ENCODE results near the gene ESCO1.

Gene ESCO1

GRCh38 chr18:21486905-21487437, 113.5 kb downstream of the ESCO1 start:
- DNase-seq (ENCODE audit: low spot score) = no peak

DNA sequence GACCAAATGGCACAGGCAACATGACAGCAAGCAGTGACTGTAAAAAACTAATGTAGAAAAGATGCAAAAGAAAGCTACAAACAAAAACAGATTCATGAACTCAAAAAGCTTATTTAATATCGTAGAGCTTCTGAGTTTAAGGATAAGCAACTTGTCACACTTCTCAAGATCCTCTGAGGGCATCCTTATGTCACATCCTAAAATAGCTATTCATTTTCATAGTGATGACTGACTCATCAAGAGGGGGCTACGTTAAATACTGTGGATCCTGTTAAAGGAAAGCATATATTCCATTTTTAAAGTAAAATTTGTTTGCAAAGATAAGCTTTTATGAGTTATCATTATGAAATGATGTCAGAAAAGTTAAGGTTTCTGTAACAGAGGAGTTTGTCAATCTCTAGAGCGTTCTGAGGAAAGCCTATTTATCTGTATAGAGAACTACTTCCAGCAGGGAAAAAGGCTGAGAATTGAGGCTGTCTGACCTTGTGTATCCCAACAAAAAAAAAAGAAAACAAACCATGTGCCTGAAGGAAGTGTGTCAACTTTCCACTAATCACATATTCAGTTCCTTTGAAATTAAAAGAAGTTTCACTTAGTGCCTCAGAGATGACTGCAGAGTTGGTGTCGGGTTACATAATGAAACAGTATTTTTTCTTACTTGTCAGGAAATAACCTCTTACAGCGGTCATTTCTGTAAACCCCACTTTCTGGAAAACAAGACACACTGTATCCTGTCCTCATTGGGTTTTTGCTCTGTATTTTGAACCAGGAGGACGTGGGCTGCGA, 115.5 kb downstream of the ESCO1 start:
- DNase-seq (ENCODE audit: low spot score) = no peak

DNA sequence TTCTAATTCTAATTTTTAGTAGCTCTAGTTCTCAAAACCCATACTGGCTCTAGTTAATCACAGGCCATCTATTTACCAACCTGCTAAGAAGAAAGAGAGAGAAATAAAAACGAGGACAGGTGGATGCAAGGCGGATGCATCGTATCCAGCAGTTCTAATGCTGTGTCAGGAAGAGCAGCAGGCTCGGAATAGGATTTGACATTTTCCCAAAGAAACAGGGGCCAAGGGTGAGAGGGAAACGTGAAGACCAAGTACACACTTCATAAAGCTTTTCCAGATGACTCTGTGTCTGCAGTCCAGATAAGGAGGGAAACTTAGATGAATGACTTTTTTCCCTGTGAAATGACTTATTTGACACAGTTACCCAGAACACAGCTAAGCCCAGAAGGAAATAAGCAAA, 117.5 kb downstream of the ESCO1 start:
- no peak for DNase-seq (ENCODE audit: low spot score)

GRCh38 chr18:21481739-21482138, 118.8 kb downstream of the ESCO1 start:
- no peak for DNase-seq (ENCODE audit: low spot score)

DNA sequence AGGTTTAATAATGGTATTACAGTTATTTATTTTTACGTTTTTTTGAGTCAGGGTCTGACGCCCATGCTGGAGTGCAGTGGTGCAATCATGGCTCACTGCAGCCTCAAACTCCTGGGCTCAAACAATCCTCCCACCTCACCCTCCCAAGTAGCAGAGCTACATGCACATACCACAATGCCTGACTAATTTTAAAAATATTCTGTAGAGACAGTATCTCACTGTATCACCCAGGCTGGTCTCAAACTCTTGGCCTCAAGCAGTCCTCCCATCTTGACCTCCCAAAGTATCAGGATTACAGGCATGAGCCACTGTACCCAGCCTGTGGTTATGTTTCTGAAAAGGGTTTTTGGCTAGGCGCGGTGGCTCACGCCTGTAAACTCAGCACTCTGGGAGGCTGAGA, 120.8 kb downstream of the ESCO1 start:
- no peak for DNase-seq (ENCODE audit: low spot score)

All from NAMALWA (cell line).